CD8-positive, alpha-beta memory T cell (primary cell): ENCODE data around the gene UBAP1. TPM values are rescaled to one million over a fixed set of nuclear protein-coding genes. Genes with fewer than 3 reads are reported as not detected.

ENCODE experiments used
- CTCF ChIA-PET: fragments of 350-600 bp; sonication (Branson Sonifier 250); formaldehyde crosslinking; loops from one replicate; lab custom pipeline; 2021; ENCODE audit warnings: antibody characterized with exemption; lab: Charles Lee
- POLR2A ChIA-PET: fragments of 350-600 bp; sonication (Branson Sonifier 250); formaldehyde crosslinking; loops from one replicate; lab custom pipeline; 2021; ENCODE audit warnings: antibody characterized with exemption; lab: Charles Lee
- DNase-seq, 5 donors: peaks; one replicate each; pipeline versions ENCODE4 v3.0.0 to v3.0.0-alpha.2; 2020 to 2022; ENCODE audit warnings: mixed read lengths in 1 of 5
- H3K27ac ChIP-seq: one replicate; pipeline ENCODE4 v1.7.0; 2013; ENCODE audit warnings: low read depth, mild to moderate bottlenecking, low read length, moderate library complexity
- H3K27me3 ChIP-seq: 2 replicates; pipeline ENCODE4 v1.7.0; 2013; ENCODE audit warnings: low read length, mild to moderate bottlenecking; ENCODE audit not compliant: insufficient read depth, poor library complexity, severe bottlenecking
- H3K36me3 ChIP-seq: 2 replicates; pipeline ENCODE4 v1.7.0; 2013; ENCODE audit warnings: mild to moderate bottlenecking, low read length, moderate library complexity; ENCODE audit not compliant: insufficient read depth
- H3K4me1 ChIP-seq: 2 replicates; pipeline ENCODE4 v1.7.0; 2013; ENCODE audit warnings: mild to moderate bottlenecking, low read length, moderate library complexity; ENCODE audit not compliant: insufficient read depth
- H3K4me3 ChIP-seq: 2 replicates; pipeline ENCODE4 v1.7.0; 2013; ENCODE audit warnings: mild to moderate bottlenecking, low read length
- H3K9me3 ChIP-seq: 2 replicates; pipeline ENCODE4 v1.7.0; 2013; ENCODE audit warnings: mild to moderate bottlenecking, low read length
- H3K27ac Mint-ChIP-seq, 8 donors: one replicate each; pipeline ENCODE4 v1.8.0; 2020 to 2021; ENCODE audit warnings: mixed read lengths in 8 of 8, mild to moderate bottlenecking in 6 of 8, inconsistent platforms in 3 of 8, moderate library complexity in 3 of 8
- H3K27me3 Mint-ChIP-seq, 2 donors: one replicate each; pipeline ENCODE4 v1.8.0; 2020 to 2021; ENCODE audit warnings: mixed read lengths in 2 of 2, mild to moderate bottlenecking in 1 of 2, moderate library complexity in 1 of 2
- H3K36me3 Mint-ChIP-seq, 3 donors: one replicate each; pipeline ENCODE4 v1.8.0; 2020 to 2021; ENCODE audit warnings: mixed read lengths in 3 of 3, inconsistent platforms in 1 of 3, mild to moderate bottlenecking in 1 of 3
- H3K4me1 Mint-ChIP-seq, 3 donors: one replicate each; pipeline ENCODE4 v1.8.0; 2020 to 2021; ENCODE audit warnings: mixed read lengths in 3 of 3, inconsistent platforms in 1 of 3, mild to moderate bottlenecking in 1 of 3
- H3K4me3 Mint-ChIP-seq, 7 donors: one replicate each; pipeline ENCODE4 v1.8.0; 2020 to 2021; ENCODE audit warnings: mixed read lengths in 7 of 7, mild to moderate bottlenecking in 6 of 7, moderate library complexity in 4 of 7, inconsistent platforms in 2 of 7
- H3K9me3 Mint-ChIP-seq, 5 donors: one replicate each; pipeline ENCODE4 v1.8.0; 2020 to 2022; ENCODE audit warnings: mixed read lengths in 5 of 5, mild to moderate bottlenecking in 3 of 5, moderate library complexity in 2 of 5, inconsistent platforms in 1 of 5
- polyA plus RNA-seq: library from polyadenylated mRNA; unstranded; fragments of 300-500 nt; fragmentation: Illumina TruSeq; gene quantifications from one replicate; pipeline ENCODE4 v1.2.3, GENCODE V29; 2021
- total RNA-seq, 2 experiments: library from RNA; stranded (reverse); gene quantifications; one replicate each; pipeline ENCODE4 v1.2.3, GENCODE V29; 2021

The UBAP1 gene
- total and polyA plus RNA-seq, 3 experiments from 2014 or later, result 39.0 to 50.2 (median 39.7) TPM

DNA sequence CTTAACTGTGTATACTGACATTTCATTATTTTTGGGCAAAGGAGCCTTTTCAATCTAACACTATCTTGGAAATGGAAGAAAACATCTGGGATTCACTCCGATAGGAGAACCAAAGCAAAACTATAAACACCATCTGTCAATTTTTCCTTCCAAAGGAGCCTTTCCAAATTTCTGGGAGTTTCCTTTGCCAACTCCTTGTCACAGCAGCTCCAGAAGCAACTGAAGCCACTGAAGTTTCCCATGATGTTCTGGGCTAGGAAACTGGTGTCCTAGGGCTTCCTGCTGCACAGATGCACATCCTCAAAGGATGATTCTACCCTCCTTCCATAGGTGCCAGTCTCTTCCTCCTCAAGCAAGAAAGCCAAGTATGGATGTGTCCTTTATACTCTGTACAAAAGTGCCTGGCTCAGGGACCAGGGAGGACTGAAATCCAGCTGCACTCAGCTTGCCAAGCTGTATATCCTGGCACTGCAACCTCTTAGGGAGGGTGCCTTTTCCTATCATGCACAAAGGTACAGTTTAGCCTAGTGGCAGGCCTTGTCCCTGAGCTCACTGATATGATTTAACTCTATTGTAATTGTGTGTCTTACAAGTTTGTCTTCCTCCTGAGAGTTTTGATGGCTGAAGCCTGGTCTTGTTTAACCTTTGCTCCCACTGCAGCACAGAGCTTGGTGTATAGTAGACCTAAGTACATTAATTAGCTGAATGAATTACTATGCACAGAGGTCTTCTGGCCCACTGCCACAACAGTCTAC lies 8.4 kb upstream of the UBAP1 start:
- H3K4me3 ChIP-seq, result no peak overlapping the region
- Mint-ChIP-seq H3K4me3 (no peak overlapping the region), H3K27me3 (no peaks in the 10 kb centered on the region), H3K36me3 (no peaks in the 10 kb centered on the region), H3K9me3 (no peaks in the 10 kb centered on the region), H3K27ac (peak overlapping the region in 3 of 8 donors; percentile 36 to 71 (median 43)), H3K4me1 (peaks cover 5 to 10% (median 7%) of the 10 kb centered on the region in 3 donors)
- no peaks in the 10 kb centered on the region for H3K9me3 ChIP-seq
- H3K36me3 ChIP-seq, result no peaks in the 10 kb centered on the region
- no peak for DNase-seq
- H3K4me1 ChIP-seq, result peaks cover 13% of the 10 kb centered on the region
- no peak overlapping the region for H3K27ac ChIP-seq
- CTCF ChIA-PET, result interaction anchor here (0.7 to 2.3 kb wide), 3 partner anchors 8 to 83 kb away, joined by 3 to 6 read pairs (median 3); partner anchors contain the start of gene UBAP1
- no peaks in the 10 kb centered on the region for H3K27me3 ChIP-seq
- POLR2A ChIA-PET, result interaction anchor here (0.7 kb wide), 1 partner anchor 29 kb away, joined by 7 read pairs; no protein-coding TSS in a partner anchor

DNA sequence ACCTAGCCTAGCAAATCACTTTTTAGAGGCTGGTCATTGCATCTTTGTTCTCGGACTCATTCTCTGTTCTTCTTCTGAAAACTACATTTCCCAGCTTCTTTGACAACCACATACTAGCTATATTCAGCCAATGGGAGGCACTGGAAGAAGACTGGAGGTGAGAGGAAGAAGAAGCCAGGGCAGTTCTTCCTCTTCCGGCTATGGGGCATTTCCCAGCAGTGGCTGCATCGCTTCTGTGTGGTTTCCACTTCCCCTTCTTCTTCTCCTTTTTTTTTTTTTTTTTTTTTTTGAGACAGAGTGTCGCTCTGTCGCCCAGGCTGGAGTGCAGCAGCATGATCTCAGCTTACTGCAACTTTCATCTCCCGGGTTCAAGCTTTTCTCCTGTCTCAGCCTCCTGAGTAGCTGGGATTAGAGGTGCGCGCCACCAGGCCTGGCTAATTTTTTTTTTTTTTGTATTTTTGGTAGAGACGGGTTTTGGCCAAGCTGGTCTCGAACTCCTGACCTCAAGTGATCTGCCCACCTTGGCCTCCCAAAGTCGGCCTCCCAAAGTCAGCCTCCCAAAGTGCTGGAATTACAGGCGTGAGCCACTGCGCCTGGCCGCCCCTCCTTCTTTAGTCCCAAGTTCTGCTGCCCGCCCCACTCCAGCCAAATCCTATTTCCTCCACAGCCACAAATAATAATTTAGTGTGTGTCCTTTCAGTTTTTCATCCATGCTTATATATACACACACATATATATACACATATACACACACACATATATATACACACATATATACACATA lies 6.9 kb upstream of the UBAP1 start:
- Mint-ChIP-seq H3K4me3 (peak overlapping the region; percentile 9 to 75 (median 70)), H3K4me1 (peaks cover 5 to 10% (median 7%) of the 10 kb centered on the region in 3 donors), H3K9me3 (no peaks in the 10 kb centered on the region), H3K27me3 (no peaks in the 10 kb centered on the region), H3K27ac (peak overlapping the region in 7 of 8 donors; percentile 18 to 93 (median 73)), H3K36me3 (no peaks in the 10 kb centered on the region)
- Histone ChIP-seq H3K36me3 (no peaks in the 10 kb centered on the region), H3K4me3 (no peak overlapping the region), H3K27ac (no peak overlapping the region), H3K9me3 (no peaks in the 10 kb centered on the region), H3K27me3 (no peaks in the 10 kb centered on the region), H3K4me1 (peaks cover 13% of the 10 kb centered on the region)
- DNase-seq, result peak in 4 of 5 donors; percentile 21 to 61 (median 60)
- POLR2A ChIA-PET, result interaction anchor here (0.6 to 0.7 kb wide), 6 partner anchors 11 to 353 kb away, joined by 3 to 7 read pairs (median 5); no protein-coding TSS in a partner anchor
- CTCF ChIA-PET, result interaction anchor here (0.6 to 2.3 kb wide), 2 partner anchors 81 to 235 kb away, joined by 3 to 6 read pairs; no protein-coding TSS in a partner anchor

DNA sequence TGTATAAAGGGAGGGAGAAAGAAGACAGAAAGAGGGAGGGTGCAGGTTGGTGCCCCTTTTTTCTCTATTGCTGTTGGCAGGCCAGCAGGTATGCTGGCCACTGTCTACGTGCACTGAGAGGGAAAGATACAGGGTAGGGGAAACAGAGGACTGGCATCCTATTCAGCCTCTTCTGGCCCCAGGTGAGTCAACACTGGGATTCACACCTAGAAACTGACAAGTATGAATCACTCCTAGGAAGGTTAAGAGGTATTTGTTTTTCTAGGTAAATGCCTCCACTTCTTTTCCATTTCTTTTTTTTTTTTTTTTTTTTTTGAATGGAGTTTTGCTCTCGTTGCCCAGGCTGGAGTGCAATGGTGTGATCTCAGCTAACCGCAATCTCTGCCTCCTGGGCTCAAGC lies 2.8 kb upstream of the UBAP1 start:
- Mint-ChIP-seq H3K4me1 (peaks cover 20 to 37% (median 29%) of the 10 kb centered on the region in 3 donors), H3K27me3 (no peaks in the 10 kb centered on the region), H3K27ac (peak overlapping the region in 1 of 8 donors; percentile 31), H3K4me3 (peak overlapping the region in 3 of 7 donors; percentile 33 to 75 (median 48)), H3K9me3 (no peaks in the 10 kb centered on the region), H3K36me3 (peaks cover 0 to 12% (median 0%) of the 10 kb centered on the region in 3 donors)
- Histone ChIP-seq H3K36me3 (no peaks in the 10 kb centered on the region), H3K27ac (no peak overlapping the region), H3K4me3 (no peak overlapping the region), H3K27me3 (no peaks in the 10 kb centered on the region), H3K9me3 (no peaks in the 10 kb centered on the region), H3K4me1 (peaks cover 27% of the 10 kb centered on the region)
- ChIA-PET CTCF (no interaction called here), POLR2A (interaction anchor here (0.7 kb wide), 1 partner anchor 205 kb away, joined by 4 read pairs; no protein-coding TSS in a partner anchor)
- DNase-seq, result no peak

DNA sequence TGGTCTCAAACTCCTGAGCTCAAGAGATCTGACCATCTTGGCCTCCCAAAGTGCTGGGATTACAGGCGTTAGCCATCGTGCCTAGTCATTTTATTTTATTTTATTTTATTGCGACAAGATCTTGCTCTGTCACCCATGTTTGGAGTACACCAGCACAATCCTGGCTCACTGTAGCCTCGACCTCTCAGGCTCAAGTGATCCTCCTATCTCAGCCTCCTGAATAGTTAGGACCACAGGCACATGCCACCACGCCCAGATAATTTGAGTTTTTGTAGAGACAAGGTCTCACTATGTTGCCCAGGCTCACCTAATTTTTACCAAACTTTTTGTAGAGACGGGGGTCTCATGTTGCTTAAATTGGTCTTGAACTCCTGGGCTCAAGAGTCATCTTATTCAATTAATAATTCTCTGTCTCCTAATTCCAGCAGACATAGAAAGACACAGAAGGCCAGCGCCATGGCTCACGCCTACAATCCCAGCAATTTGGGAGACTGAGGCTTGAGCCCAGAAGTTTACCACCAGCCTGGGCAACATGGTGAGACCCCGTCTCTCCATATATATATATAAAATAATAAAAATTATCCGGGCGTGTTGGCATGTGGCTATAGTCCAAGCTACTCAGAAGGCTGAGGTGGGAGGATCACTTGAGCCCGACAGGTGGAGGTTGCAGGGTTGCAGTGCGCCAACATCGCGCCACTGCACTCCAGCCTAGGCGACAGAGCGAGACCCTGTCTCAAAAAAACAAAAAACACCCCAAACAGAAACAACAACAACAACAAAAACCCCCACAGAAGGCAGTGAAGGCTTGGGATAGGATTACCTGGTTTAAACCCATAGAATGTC lies 1.0 kb upstream of the UBAP1 start:
- Histone ChIP-seq H3K9me3 (no peaks in the 10 kb centered on the region), H3K4me3 (peak overlapping the region; percentile 82), H3K27ac (peak overlapping the region; percentile 97), H3K27me3 (no peaks in the 10 kb centered on the region), H3K36me3 (no peaks in the 10 kb centered on the region), H3K4me1 (peaks cover 13% of the 10 kb centered on the region)
- DNase-seq, result no peak
- Mint-ChIP-seq H3K36me3 (peaks cover 0 to 12% (median 0%) of the 10 kb centered on the region in 3 donors), H3K4me1 (peaks cover 19 to 36% (median 21%) of the 10 kb centered on the region in 3 donors), H3K27ac (peak overlapping the region; percentile 82 to 100 (median 99)), H3K9me3 (no peaks in the 10 kb centered on the region), H3K4me3 (peak overlapping the region; percentile 88 to 100 (median 98)), H3K27me3 (no peaks in the 10 kb centered on the region)
- ChIA-PET CTCF (interaction anchor here (1.2 to 2.3 kb wide), 3 partner anchors 8 to 104 kb away, joined by 3 to 9 read pairs (median 4); no protein-coding TSS in a partner anchor), POLR2A (interaction anchor here (0.6 to 1.2 kb wide), 4 partner anchors 10 to 130 kb away, joined by 3 to 5 read pairs (median 4); partner anchors contain the start of gene UBAP2)

DNA sequence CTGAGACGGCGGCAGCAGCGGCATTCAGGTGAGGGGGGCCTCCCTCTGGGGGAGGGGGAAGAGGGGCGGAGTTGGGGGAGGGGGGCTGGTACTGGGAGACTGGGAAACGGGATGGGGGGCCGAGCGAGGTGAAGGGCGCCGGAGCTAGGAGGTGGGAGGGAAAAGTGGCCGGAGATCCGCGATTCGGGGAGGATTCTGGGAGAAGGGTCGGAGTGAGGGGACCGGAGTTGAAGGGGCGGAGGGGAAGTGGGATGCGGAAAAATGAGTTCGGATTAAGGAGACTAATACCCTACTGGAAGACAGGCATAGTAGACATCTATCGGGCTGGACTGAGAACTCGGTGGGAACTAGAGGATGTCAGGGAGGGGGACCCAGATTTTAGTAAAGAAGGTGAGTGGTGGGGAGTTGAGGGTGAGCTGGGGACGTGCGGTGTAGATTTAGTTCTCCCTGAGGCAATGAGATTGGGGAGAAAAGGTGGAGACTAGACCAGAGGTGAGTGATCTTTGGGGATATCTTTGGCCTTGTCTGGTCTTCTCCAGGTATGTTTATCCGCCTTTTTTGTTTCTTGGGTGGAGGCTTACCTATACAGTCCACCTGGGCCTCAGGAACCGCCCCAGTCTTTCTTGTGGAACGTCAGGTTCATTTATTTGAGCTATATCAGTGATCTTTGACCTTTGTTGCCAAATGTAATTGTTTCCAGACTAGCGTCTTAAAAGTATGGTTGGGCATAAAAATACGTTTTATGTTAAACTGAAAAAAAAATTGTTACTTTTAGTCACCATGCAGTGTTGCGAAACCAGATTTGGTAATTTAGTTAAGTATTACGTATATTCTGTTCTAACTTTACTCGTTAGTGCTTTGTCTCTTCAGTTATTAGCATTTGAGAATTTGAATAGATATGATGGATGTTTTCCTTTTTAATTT lies 632 bp downstream of the UBAP1 start:
- Histone ChIP-seq H3K4me3 (peak overlapping the region; percentile 82), H3K27me3 (no peaks in the 10 kb centered on the region), H3K9me3 (no peaks in the 10 kb centered on the region), H3K36me3 (no peaks in the 10 kb centered on the region), H3K27ac (peak overlapping the region; percentile 97), H3K4me1 (peaks cover 13% of the 10 kb centered on the region)
- DNase-seq, result no peak
- Mint-ChIP-seq H3K27me3 (no peaks in the 10 kb centered on the region), H3K4me1 (peaks cover 19 to 40% (median 26%) of the 10 kb centered on the region in 3 donors), H3K4me3 (peak overlapping the region; percentile 88 to 100 (median 98)), H3K36me3 (peaks cover 0 to 16% (median 0%) of the 10 kb centered on the region in 3 donors), H3K27ac (peak overlapping the region; percentile 82 to 100 (median 99)), H3K9me3 (no peaks in the 10 kb centered on the region)
- CTCF ChIA-PET, result interaction anchor here (1.2 to 2.3 kb wide), 3 partner anchors 9 to 106 kb away, joined by 3 to 9 read pairs (median 4); no protein-coding TSS in a partner anchor
- POLR2A ChIA-PET, result interaction anchor here (0.5 to 1.2 kb wide), 7 partner anchors 40 to 197 kb away, joined by 3 to 5 read pairs (median 5); partner anchors contain the start of genes DCAF12, MYORG and UBAP2

DNA sequence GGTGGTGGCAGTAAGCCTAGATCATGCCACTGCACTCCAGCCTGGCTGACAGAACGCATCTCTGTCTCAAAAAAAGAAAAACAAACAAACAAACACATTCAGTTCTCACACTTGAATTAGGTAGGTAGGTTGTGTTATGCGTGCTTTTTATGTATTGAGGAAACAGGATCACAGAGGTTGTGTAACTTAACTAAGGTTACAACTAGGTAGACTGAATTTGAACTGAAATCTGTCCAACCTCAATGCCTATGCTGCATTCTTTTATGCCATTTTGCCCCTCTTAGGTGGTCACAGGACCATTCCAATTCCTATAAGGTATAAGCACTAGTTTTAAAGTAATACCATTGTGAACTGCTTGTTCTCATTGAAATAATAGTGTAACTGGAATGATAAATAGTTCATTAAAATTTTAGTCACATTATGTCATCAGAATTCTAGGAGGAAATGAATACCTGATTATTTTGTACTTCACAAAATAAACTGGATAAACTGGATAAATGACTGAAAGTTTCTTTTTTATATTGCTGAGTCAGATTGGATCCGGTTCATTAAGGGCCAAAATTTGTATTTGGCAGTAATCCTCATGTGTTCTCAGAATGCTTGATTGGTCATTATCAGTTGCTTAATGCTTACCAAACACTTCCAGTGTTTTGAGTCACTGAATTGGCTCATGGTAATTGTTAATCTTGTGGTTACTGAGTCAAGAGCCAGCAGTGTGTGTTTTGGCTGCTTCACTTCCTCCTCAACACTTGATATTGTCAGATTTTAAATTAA lies 7.1 kb downstream of the UBAP1 start:
- Mint-ChIP-seq H3K36me3 (peaks cover 0 to 28% (median 0%) of the 10 kb centered on the region in 3 donors), H3K9me3 (no peaks in the 10 kb centered on the region), H3K4me3 (peak overlapping the region in 6 of 7 donors; percentile 6 to 43 (median 26)), H3K4me1 (peaks cover 38 to 62% (median 52%) of the 10 kb centered on the region in 3 donors), H3K27ac (peak overlapping the region; percentile 14 to 87 (median 56)), H3K27me3 (no peaks in the 10 kb centered on the region)
- no peak overlapping the region for H3K27ac ChIP-seq
- H3K4me3 ChIP-seq, result no peak overlapping the region
- peaks cover 22% of the 10 kb centered on the region for H3K4me1 ChIP-seq
- peak in 1 of 5 donors; percentile 40 for DNase-seq
- no peaks in the 10 kb centered on the region for H3K27me3 ChIP-seq
- no peaks in the 10 kb centered on the region for H3K9me3 ChIP-seq
- CTCF ChIA-PET, result no interaction called here
- POLR2A ChIA-PET, result interaction anchor here (0.7 kb wide), 1 partner anchor 191 kb away, joined by 3 read pairs; no protein-coding TSS in a partner anchor
- no peaks in the 10 kb centered on the region for H3K36me3 ChIP-seq
